Activated CD8-positive, alpha-beta memory T cell treated with anti-CD3 and anti-CD28 coated beads for 1 hour (primary cell): Measurements from ENCODE around the gene MXI1.
"Not testable (repeated sequence)": the region's sequence is repeated elsewhere in the genome, so short reads cannot be mapped to it uniquely, and the experiment has no call there.

ENCODE experiments used
- DNase-seq, 2 donors: peaks; one replicate each; pipeline ENCODE4 v3.0.0-alpha.2; 2020; ENCODE audit warnings: low read depth in 1 of 2; ENCODE audit errors: extremely low read depth in 1 of 2

MXI1 gene

GRCh38 chr10:110311357-110311949, 104.0 kb downstream of the MXI1 start:
- no peak for DNase-seq

- DNase-seq = no peak
Measured at GRCh38 chr10:110312206-110312605, 104.8 kb downstream of the MXI1 start.

GRCh38 chr10:110313674-110314073, 106.3 kb downstream of the MXI1 start:
- no peak for DNase-seq

GRCh38 chr10:110317866-110318850, 110.8 kb downstream of the MXI1 start:
- no peak for DNase-seq

- no peak for DNase-seq
Measured at GRCh38 chr10:110321869-110322620, 114.6 kb downstream of the MXI1 start.

- no peak for DNase-seq
Measured at GRCh38 chr10:110323503-110323902, 116.1 kb downstream of the MXI1 start.

- no peak for DNase-seq
Measured at GRCh38 chr10:110324201-110324804, 116.9 kb downstream of the MXI1 start.

GRCh38 chr10:110324805-110325280, 117.4 kb downstream of the MXI1 start:
- no peak for DNase-seq

- DNase-seq = no peak
Measured at GRCh38 chr10:110326351-110327032, 119.1 kb downstream of the MXI1 start.

GRCh38 chr10:110327262-110327914, 120.0 kb downstream of the MXI1 start:
- no peak for DNase-seq

- DNase-seq = no peak
Measured at GRCh38 chr10:110330675-110331074, 123.3 kb downstream of the MXI1 start.

GRCh38 chr10:110331226-110331795, 123.9 kb downstream of the MXI1 start:
- DNase-seq = not testable (repeated sequence)

GRCh38 chr10:110334061-110334656, 126.8 kb downstream of the MXI1 start:
- DNase-seq = no peak

- no peak for DNase-seq
Measured at GRCh38 chr10:110335314-110336064, 128.1 kb downstream of the MXI1 start.

GRCh38 chr10:110336111-110336721, 128.8 kb downstream of the MXI1 start:
- no peak for DNase-seq
